SK-N-SH (cell line): ENCODE measurements around the gene ANKAR.

ENCODE experiments used
- NRF1 ChIP-seq: IDR thresholded peaks from 2 replicates; pipeline ENCODE4 v1.6.1; 2012; ENCODE audit warnings: low read depth, mild to moderate bottlenecking, low read length
- PBX3 ChIP-seq: IDR thresholded peaks from 2 replicates; pipeline ENCODE4; 2012
- USF2 ChIP-seq: fragments of 150-350 bp; IDR thresholded peaks from 2 replicates; pipeline ENCODE4 v1.6.1; 2017; ENCODE audit warnings: antibody characterized with exemption, low read length, low read depth, borderline replicate concordance
- TF ChIP-seq, protein P1 (sequence below): fragments of 200-600 bp; sonication (generic); IDR thresholded peaks from 2 replicates; pipeline ENCODE4 v1.6.1; 2017; ENCODE audit warnings: antibody characterized with exemption, mild to moderate bottlenecking, moderate library complexity

DNA sequence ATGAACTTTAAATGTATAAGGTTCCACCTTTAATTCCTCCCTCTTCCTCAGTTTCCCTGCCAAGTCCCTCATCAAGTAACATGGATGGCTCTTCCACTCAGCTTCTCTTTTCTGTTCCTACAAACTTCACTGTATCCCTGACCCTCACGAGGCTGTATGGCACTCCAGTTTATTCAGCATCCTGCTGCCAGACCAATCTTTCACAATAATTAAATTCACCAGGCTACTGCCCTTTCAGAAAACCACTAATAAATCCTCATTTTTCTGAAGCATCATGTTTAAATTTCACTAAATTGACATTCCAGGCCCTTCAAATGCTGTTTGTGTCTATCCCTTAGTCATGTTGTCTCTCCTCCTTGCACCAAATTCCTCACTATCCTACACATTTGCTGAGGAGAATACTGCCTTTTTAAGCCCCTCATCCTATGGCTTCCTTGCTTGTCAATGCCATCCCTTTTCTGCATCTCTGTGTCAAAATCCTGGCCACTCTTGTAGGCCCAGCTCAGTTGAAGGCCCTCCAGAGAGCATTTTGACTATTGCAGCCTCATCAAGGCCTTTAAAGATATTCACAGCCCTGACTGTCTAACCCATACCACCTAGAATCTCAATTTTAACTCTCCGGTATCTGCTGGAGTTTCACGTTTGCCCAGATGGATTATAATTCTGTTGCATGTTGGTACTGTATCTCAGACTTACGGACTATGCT lies 36.0 kb upstream of the ANKAR start:
- TF ChIP-seq NRF1 (no peak), PBX3 (no peak), USF2 (no peak)
- TF ChIP-seq, protein P1, sequence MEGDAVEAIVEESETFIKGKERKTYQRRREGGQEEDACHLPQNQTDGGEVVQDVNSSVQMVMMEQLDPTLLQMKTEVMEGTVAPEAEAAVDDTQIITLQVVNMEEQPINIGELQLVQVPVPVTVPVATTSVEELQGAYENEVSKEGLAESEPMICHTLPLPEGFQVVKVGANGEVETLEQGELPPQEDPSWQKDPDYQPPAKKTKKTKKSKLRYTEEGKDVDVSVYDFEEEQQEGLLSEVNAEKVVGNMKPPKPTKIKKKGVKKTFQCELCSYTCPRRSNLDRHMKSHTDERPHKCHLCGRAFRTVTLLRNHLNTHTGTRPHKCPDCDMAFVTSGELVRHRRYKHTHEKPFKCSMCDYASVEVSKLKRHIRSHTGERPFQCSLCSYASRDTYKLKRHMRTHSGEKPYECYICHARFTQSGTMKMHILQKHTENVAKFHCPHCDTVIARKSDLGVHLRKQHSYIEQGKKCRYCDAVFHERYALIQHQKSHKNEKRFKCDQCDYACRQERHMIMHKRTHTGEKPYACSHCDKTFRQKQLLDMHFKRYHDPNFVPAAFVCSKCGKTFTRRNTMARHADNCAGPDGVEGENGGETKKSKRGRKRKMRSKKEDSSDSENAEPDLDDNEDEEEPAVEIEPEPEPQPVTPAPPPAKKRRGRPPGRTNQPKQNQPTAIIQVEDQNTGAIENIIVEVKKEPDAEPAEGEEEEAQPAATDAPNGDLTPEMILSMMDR = no peak
